ENCODE results near the gene EPC2. TPM values are rescaled to one million over a fixed set of nuclear protein-coding genes. Genes with fewer than 3 reads are reported as not detected.

Gene EPC2
- total and polyA plus RNA-seq, 2 experiments from 2014 or later = 6.3 to 27.0 TPM

- Histone ChIP-seq H3K36me3 (ENCODE audit: insufficient read depth) (no peaks in the 10 kb centered on the region), H3K27me3 (ENCODE audit: insufficient read depth) (no peaks in the 10 kb centered on the region), H3K4me2 (no peak overlapping the region), H3K27ac (ENCODE audit: low read depth) (no peak overlapping the region), H3F3A (replicated peaks; ENCODE audit: low read depth) (no peaks in the 10 kb centered on the region), H2AFZ (no peak overlapping the region), H3K79me2 (replicated peaks; ENCODE audit: insufficient read depth) (no peaks in the 10 kb centered on the region), H4K20me1 (replicated peaks; ENCODE audit: insufficient read depth) (no peaks in the 10 kb centered on the region), H3K4me3 (no peak overlapping the region), H3K4me1 (ENCODE audit: insufficient read depth) (no peaks in the 10 kb centered on the region), H3K9me2 (ENCODE audit: insufficient read depth) (no peaks in the 10 kb centered on the region)
- H3K36me3 Mint-ChIP-seq (ENCODE audit: low read depth) = no peaks in the 10 kb centered on the region
- no peaks in the 10 kb centered on the region for H3K27me3 Mint-ChIP-seq (ENCODE audit: insufficient read depth, low read depth, poor library complexity)
- DNase-seq (ENCODE audit: low spot score) = no peak
- no peak for ATAC-seq
- H3K27ac Mint-ChIP-seq = no peak overlapping the region
- H3K9me3 Mint-ChIP-seq = peaks cover 4% of the 10 kb centered on the region; the same call in 1 of the 3 replicates
- H3K4me3 Mint-ChIP-seq = no peak overlapping the region
- no peak for TF ChIP-seq CTCF (conservative IDR thresholded peaks at IDR 0.05; ENCODE audit: low read depth in 2 of 2)
- no peak for TF ChIP-seq ZNF114 (CRISPR knock-in tag; IDR thresholded peaks at IDR 0.05)
- no peak for TF ChIP-seq JUNB (IDR thresholded peaks at IDR 0.05; ENCODE audit: unreplicated experiment)
- no peak for TF ChIP-seq ZNF331 (CRISPR knock-in tag; IDR thresholded peaks at IDR 0.05; ENCODE audit: low read depth)
- 0 out of 3 replicates have a peak, but pooled peaks cover 2% of the 10 kb centered on the region for H3K4me1 Mint-ChIP-seq
These were observed 41.0 kb upstream of the EPC2 start for GRCh38 chr2:148603562-148603920.

GRCh38 chr2:148604927-148605326, 39.6 kb upstream of the EPC2 start:
- ATAC-seq = no peak
- no peaks in the 10 kb centered on the region for H4K20me1 ChIP-seq (replicated peaks; ENCODE audit: insufficient read depth)
- no peaks in the 10 kb centered on the region for H3K79me2 ChIP-seq (replicated peaks; ENCODE audit: insufficient read depth)
- no peaks in the 10 kb centered on the region for H3K27me3 ChIP-seq (ENCODE audit: insufficient read depth)
- H3K4me2 ChIP-seq = no peak overlapping the region
- H3K9me2 ChIP-seq (ENCODE audit: insufficient read depth) = 0 out of 2 replicates have a peak, but pooled peaks cover 1% of the 10 kb centered on the region
- H3K36me3 ChIP-seq (ENCODE audit: insufficient read depth) = no peaks in the 10 kb centered on the region
- no peaks in the 10 kb centered on the region for H3F3A ChIP-seq (replicated peaks; ENCODE audit: low read depth)
- Mint-ChIP-seq H3K36me3 (ENCODE audit: low read depth) (no peaks in the 10 kb centered on the region), H3K9me3 (peaks cover 4% of the 10 kb centered on the region; the same call in 1 of the 3 replicates), H3K27ac (no peak overlapping the region), H3K27me3 (ENCODE audit: insufficient read depth, low read depth, poor library complexity) (no peaks in the 10 kb centered on the region), H3K4me3 (no peak overlapping the region), H3K4me1 (0 out of 3 replicates have a peak, but pooled peaks cover 2% of the 10 kb centered on the region)
- H3K4me3 ChIP-seq = no peak overlapping the region
- no peak for TF ChIP-seq CREB1 (CRISPR knock-in tag; IDR thresholded peaks at IDR 0.05; ENCODE audit: low read depth)
- no peak for TF ChIP-seq NANOG (IDR thresholded peaks at IDR 0.05; ENCODE audit: borderline replicate concordance)
- H2AFZ ChIP-seq = no peak overlapping the region
- no peak for DNase-seq (ENCODE audit: low spot score)
- no peak overlapping the region for H3K27ac ChIP-seq (ENCODE audit: low read depth)
- H3K4me1 ChIP-seq (ENCODE audit: insufficient read depth) = no peaks in the 10 kb centered on the region

- Mint-ChIP-seq H3K4me3 (no peak overlapping the region), H3K9me3 (no peaks in the 10 kb centered on the region), H3K27me3 (ENCODE audit: insufficient read depth, low read depth, poor library complexity) (no peaks in the 10 kb centered on the region), H3K36me3 (ENCODE audit: low read depth) (no peaks in the 10 kb centered on the region), H3K4me1 (0 out of 3 replicates have a peak, but pooled peaks cover 2% of the 10 kb centered on the region), H3K27ac (no peak overlapping the region)
- Histone ChIP-seq H2AFZ (0 out of 2 replicates have a peak overlapping the region, but pooled peaks have one; percentile 43), H3K27ac (ENCODE audit: low read depth) (no peak overlapping the region), H3F3A (replicated peaks; ENCODE audit: low read depth) (no peaks in the 10 kb centered on the region), H3K4me1 (ENCODE audit: insufficient read depth) (no peaks in the 10 kb centered on the region), H3K4me3 (no peak overlapping the region), H3K36me3 (ENCODE audit: insufficient read depth) (no peaks in the 10 kb centered on the region), H3K27me3 (ENCODE audit: insufficient read depth) (no peaks in the 10 kb centered on the region), H3K9me2 (ENCODE audit: insufficient read depth) (0 out of 2 replicates have a peak, but pooled peaks cover 8% of the 10 kb centered on the region), H3K79me2 (replicated peaks; ENCODE audit: insufficient read depth) (no peaks in the 10 kb centered on the region), H4K20me1 (replicated peaks; ENCODE audit: insufficient read depth) (no peaks in the 10 kb centered on the region), H3K4me2 (no peak overlapping the region)
- no peak for ATAC-seq
- no peak for DNase-seq (ENCODE audit: low spot score)
- TF ChIP-seq ZNF462 (CRISPR knock-in tag; IDR thresholded peaks at IDR 0.05) (no peak), NANOG (IDR thresholded peaks at IDR 0.05; ENCODE audit: borderline replicate concordance) (no peak)
These were observed 37.0 kb upstream of the EPC2 start for GRCh38 chr2:148607566-148607965.

Measured in GM23338 (cell line).